MCF 10A (cell line): ENCODE measurements around the gene TMEM150B. TPM values are rescaled to one million over a fixed set of nuclear protein-coding genes. Genes with fewer than 3 reads are reported as not detected.

Experiments used
- BruUV-seq: library from RNA; stranded (reverse); fragments of 400-500 nt; replicated peaks from 2 replicates; lab custom pipeline; 2021; lab: Mats Ljungman, UMichigan
- CTCF ChIA-PET: fragments of 300-600 bp; sonication (Branson Sonifier 250); formaldehyde crosslinking; extraction: SDS; loops from one replicate; lab custom pipeline; 2021; ENCODE audit warnings: antibody characterized with exemption, inconsistent platforms; lab: Yijun Ruan, JAX
- POLR2A ChIA-PET: fragments of 300-600, 350-650 bp; sonication (Branson Sonifier 250); formaldehyde crosslinking; extraction: SDS; loops from one replicate; lab custom pipeline; 2020; ENCODE audit warnings: antibody characterized with exemption, inconsistent platforms; lab: Yijun Ruan, JAX
- DNase-seq: peaks from one replicate; pipeline ENCODE4 v3.0.0-alpha.2; 2018; ENCODE audit not compliant: unreplicated experiment
- H3K27ac Mint-ChIP-seq: one replicate; pipeline ENCODE4 v1.8.0; 2022; ENCODE audit warnings: mild to moderate bottlenecking, low read depth, mixed read lengths; ENCODE audit not compliant: unreplicated experiment
- H3K27me3 Mint-ChIP-seq: one replicate; pipeline ENCODE4 v1.8.0; 2022; ENCODE audit warnings: mixed read lengths; ENCODE audit not compliant: insufficient read depth, unreplicated experiment
- H3K36me3 Mint-ChIP-seq: one replicate; pipeline ENCODE4 v1.8.0; 2022; ENCODE audit warnings: mild to moderate bottlenecking, moderate library complexity, mixed read lengths; ENCODE audit not compliant: insufficient read depth, unreplicated experiment
- H3K4me1 Mint-ChIP-seq: one replicate; pipeline ENCODE4 v1.8.0; 2022; ENCODE audit warnings: mixed read lengths; ENCODE audit not compliant: insufficient read depth, unreplicated experiment
- H3K4me3 Mint-ChIP-seq: one replicate; pipeline ENCODE4 v1.8.0; 2022; ENCODE audit warnings: mild to moderate bottlenecking, moderate library complexity, mixed read lengths; ENCODE audit not compliant: unreplicated experiment
- H3K9me3 Mint-ChIP-seq: one replicate; pipeline ENCODE4 v1.8.0; 2022; ENCODE audit warnings: mixed read lengths; ENCODE audit not compliant: unreplicated experiment
- intact Hi-C: fragments of 100-400 bp; cut with micrococcal nuclease; formaldehyde crosslinking; loops from 2 replicates; pipeline ENCODE4 v1.14.1; 2022
- total RNA-seq: library from RNA; stranded (reverse); gene quantifications from 2 replicates; pipeline ENCODE4 v1.2.3, GENCODE V29; 2022
- TF ChIP-seq, protein P1 (sequence below): fragments of 200-600 bp; IDR thresholded peaks from one replicate; pipeline ENCODE4 v1.8.0; 2022; ENCODE audit warnings: antibody characterized with exemption, mild to moderate bottlenecking; ENCODE audit not compliant: unreplicated experiment

Gene TMEM150B
- total RNA-seq, 1 experiment from 2014 or later = not detected

DNA sequence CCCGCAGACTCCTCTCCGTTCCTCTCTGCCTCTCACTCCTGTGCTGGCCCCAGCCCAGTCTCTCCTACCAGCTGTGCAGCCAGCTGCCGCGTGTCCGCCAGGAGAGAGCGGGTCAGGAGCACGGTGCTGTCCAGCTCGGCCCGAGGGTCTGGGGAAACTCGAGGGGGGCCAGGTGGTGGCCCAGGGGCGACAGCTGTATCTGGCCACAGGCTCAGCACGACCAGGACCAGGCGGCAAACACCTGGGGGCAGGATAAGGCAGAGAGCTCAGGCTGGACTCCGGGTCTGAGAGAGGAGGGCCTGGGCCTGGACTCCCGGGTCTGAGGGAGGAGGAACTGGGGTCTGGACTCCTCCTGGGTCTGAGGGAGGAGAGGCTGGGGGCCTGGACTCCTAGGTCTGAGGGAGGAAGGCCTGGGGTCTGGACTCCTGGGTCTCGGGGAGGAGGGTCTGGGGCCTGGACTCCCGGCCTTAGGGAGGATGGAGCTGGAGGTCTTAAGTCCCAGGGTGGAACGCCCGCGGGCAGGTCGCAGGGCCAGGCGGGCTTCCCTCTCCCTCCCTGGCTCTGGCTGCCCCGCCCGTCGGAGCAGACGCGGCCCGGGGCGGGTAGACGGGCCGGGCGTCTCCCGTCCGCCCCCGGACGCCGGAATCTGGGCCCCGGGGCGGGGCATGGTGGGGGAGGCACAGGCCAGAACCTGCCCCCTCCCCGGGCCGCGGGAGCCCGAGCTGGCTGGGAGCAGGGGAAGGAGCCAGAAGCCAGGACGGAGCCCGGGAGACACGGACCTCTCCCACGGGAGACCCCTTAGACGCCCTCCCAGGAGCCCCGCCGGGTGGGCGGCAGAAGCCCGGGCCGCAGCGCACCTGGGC lies 43.8 kb upstream of the TMEM150B start:
- no TSS peak for BruUV-seq
- no peaks in the 10 kb centered on the region for H3K9me3 Mint-ChIP-seq
- peaks cover 24% of the 10 kb centered on the region for H3K27me3 Mint-ChIP-seq
- H3K36me3 Mint-ChIP-seq = peaks cover 10% of the 10 kb centered on the region
- ChIA-PET POLR2A (interaction anchor here (0.7 to 2.5 kb wide), 4 partner anchors 15 to 30 kb away, joined by 3 to 10 read pairs (median 4); partner anchors contain the start of genes KMT5C and TMEM238), CTCF (interaction anchor here (0.5 to 1.3 kb wide), 9 partner anchors 12 to 325 kb away, joined by 3 to 5 read pairs (median 3); no protein-coding TSS in a partner anchor)
- peak; percentile 46 for DNase-seq
- peak overlapping the region; percentile 41 for H3K4me3 Mint-ChIP-seq
- intact Hi-C loops = no loop called here
- TF ChIP-seq, protein P1, sequence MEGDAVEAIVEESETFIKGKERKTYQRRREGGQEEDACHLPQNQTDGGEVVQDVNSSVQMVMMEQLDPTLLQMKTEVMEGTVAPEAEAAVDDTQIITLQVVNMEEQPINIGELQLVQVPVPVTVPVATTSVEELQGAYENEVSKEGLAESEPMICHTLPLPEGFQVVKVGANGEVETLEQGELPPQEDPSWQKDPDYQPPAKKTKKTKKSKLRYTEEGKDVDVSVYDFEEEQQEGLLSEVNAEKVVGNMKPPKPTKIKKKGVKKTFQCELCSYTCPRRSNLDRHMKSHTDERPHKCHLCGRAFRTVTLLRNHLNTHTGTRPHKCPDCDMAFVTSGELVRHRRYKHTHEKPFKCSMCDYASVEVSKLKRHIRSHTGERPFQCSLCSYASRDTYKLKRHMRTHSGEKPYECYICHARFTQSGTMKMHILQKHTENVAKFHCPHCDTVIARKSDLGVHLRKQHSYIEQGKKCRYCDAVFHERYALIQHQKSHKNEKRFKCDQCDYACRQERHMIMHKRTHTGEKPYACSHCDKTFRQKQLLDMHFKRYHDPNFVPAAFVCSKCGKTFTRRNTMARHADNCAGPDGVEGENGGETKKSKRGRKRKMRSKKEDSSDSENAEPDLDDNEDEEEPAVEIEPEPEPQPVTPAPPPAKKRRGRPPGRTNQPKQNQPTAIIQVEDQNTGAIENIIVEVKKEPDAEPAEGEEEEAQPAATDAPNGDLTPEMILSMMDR = no peak
- no peak overlapping the region for H3K27ac Mint-ChIP-seq
- H3K4me1 Mint-ChIP-seq = peaks cover 20% of the 10 kb centered on the region

GRCh38 chr19:55368106-55368505 lies 43.0 kb upstream of the TMEM150B start:
- Mint-ChIP-seq H3K27ac (no peak overlapping the region), H3K4me3 (no peak overlapping the region), H3K9me3 (no peaks in the 10 kb centered on the region), H3K27me3 (peaks cover 17% of the 10 kb centered on the region), H3K36me3 (peaks cover 10% of the 10 kb centered on the region), H3K4me1 (peaks cover 15% of the 10 kb centered on the region)
- no peak for DNase-seq
- intact Hi-C loops = no loop called here
- no TSS peak for BruUV-seq
- POLR2A ChIA-PET = interaction anchor here (0.7 to 2.5 kb wide), 3 partner anchors 16 to 29 kb away, joined by 3 to 10 read pairs (median 5); partner anchors contain the start of genes KMT5C and TMEM238
- TF ChIP-seq, protein P1 = no peak
- CTCF ChIA-PET = interaction anchor here (0.6 to 1.3 kb wide), 3 partner anchors 15 to 209 kb away, joined by 3 to 5 read pairs (median 5); no protein-coding TSS in a partner anchor

- H3K27ac Mint-ChIP-seq = no peak overlapping the region
Observed at GRCh38 chr19:55366790-55367189, 41.6 kb upstream of the TMEM150B start.

More at GRCh38 chr19:55366790-55367189, 41.6 kb upstream of the TMEM150B start:
- Mint-ChIP-seq H3K4me3 (no peak overlapping the region), H3K27me3 (peaks cover 17% of the 10 kb centered on the region), H3K9me3 (no peaks in the 10 kb centered on the region), H3K4me1 (peaks cover 15% of the 10 kb centered on the region), H3K36me3 (peaks cover 10% of the 10 kb centered on the region)
- no TSS peak for BruUV-seq
- DNase-seq = no peak
- ChIA-PET POLR2A (interaction anchor here (0.6 to 1.1 kb wide), 2 partner anchors 11 to 74 kb away, joined by 3 to 4 read pairs; no protein-coding TSS in a partner anchor), CTCF (interaction anchor here (0.5 to 1.4 kb wide), 4 partner anchors 14 to 226 kb away, joined by 3 to 6 read pairs (median 4); partner anchors contain the start of gene TMEM238)
- intact Hi-C loops = no loop called here
- TF ChIP-seq, protein P1 = no peak
